Measurements from ENCODE around the gene CD207. TPM values are rescaled to one million over a fixed set of nuclear protein-coding genes. Genes with fewer than 3 reads are reported as not detected.

Gene CD207
- total RNA-seq, 3 donors from 2014 or later, result 0.33 to 0.88 TPM; not detected in 1

GRCh38 chr2:70868970-70869369 is 33.4 kb upstream of the CD207 start:
- no peak for DNase-seq (ENCODE audit: low spot score in 2 of 2)

GRCh38 chr2:70861777-70862625 is 26.4 kb upstream of the CD207 start:
- no peak overlapping the region for H3K27ac ChIP-seq
- DNase-seq (ENCODE audit: low spot score in 2 of 2), result peak; percentile 66 to 73
- H3K4me3 ChIP-seq, result no peak overlapping the region
- no peaks in the 10 kb centered on the region for H3K36me3 ChIP-seq
- H3K9me3 ChIP-seq, result no peaks in the 10 kb centered on the region
- peaks cover 0 to 16% of the 10 kb centered on the region in 2 donors for H3K27me3 ChIP-seq
- intact Hi-C loops (cut with DNase I; ENCODE audit: low total_unique reads), result no loop called here
- TF ChIP-seq POLR2AphosphoS5 (IDR thresholded peaks at IDR 0.05) (no peak), CTCF (IDR thresholded peaks at IDR 0.05) (peak; percentile 53 to 81 (median 76))
- H3K4me1 ChIP-seq, result no peaks in the 10 kb centered on the region

More at GRCh38 chr2:70868970-70869369, 33.4 kb upstream of the CD207 start:
- TF ChIP-seq POLR2AphosphoS5 (IDR thresholded peaks at IDR 0.05), result no peak
- no peak for TF ChIP-seq CTCF (IDR thresholded peaks at IDR 0.05)
- no peak for TF ChIP-seq POLR2A (IDR thresholded peaks at IDR 0.05)
- Histone ChIP-seq H3K9me3 (no peaks in the 10 kb centered on the region), H3K27ac (no peak overlapping the region), H3K27me3 (no peaks in the 10 kb centered on the region), H3K4me1 (no peaks in the 10 kb centered on the region), H3K36me3 (no peaks in the 10 kb centered on the region), H3K4me3 (no peak overlapping the region)
- intact Hi-C loops (cut with DNase I; ENCODE audit: low total_unique reads), result no loop called here

- intact Hi-C loops (cut with DNase I; ENCODE audit: low total_unique reads), result no loop called here
- TF ChIP-seq POLR2A (IDR thresholded peaks at IDR 0.05) (no peak), CTCF (IDR thresholded peaks at IDR 0.05) (no peak), POLR2AphosphoS5 (IDR thresholded peaks at IDR 0.05) (no peak)
- no peaks in the 10 kb centered on the region for H3K9me3 ChIP-seq
- H3K36me3 ChIP-seq, result no peaks in the 10 kb centered on the region
- no peak overlapping the region for H3K4me3 ChIP-seq
- H3K27ac ChIP-seq, result no peak overlapping the region
- DNase-seq (ENCODE audit: low spot score in 2 of 2), result no peak
- no peaks in the 10 kb centered on the region for H3K4me1 ChIP-seq
- peaks cover 0 to 8% of the 10 kb centered on the region in 2 donors for H3K27me3 ChIP-seq
Measured at GRCh38 chr2:70855667-70856066, 20.1 kb upstream of the CD207 start.

DNA sequence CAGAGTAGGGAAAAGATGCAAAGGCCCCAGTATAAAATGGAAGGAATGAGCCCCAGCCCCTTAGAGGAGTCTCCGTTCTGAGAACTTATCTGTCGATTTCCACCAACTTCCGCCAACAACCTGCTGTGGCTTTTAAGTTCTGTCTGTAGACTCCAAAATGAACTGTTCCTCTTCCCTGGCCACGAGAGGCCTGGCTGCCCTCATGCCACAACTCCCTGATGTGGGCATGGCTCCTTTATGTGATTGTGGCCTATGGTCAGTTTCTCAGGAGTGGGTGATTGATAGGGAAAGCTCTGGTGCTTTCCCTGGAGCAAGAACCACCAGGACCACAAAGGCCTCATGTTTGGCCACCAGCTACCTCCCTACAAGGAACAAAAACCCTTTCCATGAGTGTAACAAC is 18.8 kb upstream of the CD207 start:
- intact Hi-C loops (cut with DNase I; ENCODE audit: low total_unique reads), result no loop called here
- TF ChIP-seq POLR2AphosphoS5 (IDR thresholded peaks at IDR 0.05), result no peak
- no peak for TF ChIP-seq POLR2A (IDR thresholded peaks at IDR 0.05)
- TF ChIP-seq CTCF (IDR thresholded peaks at IDR 0.05), result no peak
- H3K4me1 ChIP-seq, result no peaks in the 10 kb centered on the region

DNA sequence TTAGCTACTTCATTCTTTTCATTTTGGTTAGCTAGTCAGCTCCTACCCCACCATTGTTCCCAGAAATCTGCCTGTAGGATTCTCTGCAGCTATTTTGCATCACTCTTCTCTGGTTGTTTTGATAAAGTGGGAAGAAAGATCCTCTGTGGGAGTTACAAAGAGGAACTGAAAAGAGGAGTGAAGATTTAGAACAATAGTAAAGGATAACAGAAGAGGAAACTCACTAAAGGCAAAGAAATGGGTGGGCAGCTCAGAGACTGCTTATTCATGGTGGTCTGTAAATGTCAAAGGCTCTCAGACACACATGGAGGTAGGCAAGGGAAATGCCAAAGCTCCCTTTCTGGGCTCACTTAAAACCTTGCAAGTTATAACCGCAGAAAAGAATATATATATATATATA is 17.2 kb upstream of the CD207 start:
- Histone ChIP-seq H3K4me3 (no peak overlapping the region), H3K9me3 (no peaks in the 10 kb centered on the region), H3K27me3 (no peaks in the 10 kb centered on the region), H3K27ac (no peak overlapping the region), H3K36me3 (no peaks in the 10 kb centered on the region), H3K4me1 (no peaks in the 10 kb centered on the region)
- no peak for DNase-seq (ENCODE audit: low spot score in 2 of 2)
- intact Hi-C loops (cut with DNase I; ENCODE audit: low total_unique reads), result no loop called here
- no peak for TF ChIP-seq POLR2A (IDR thresholded peaks at IDR 0.05)
- TF ChIP-seq CTCF (IDR thresholded peaks at IDR 0.05), result no peak

More for the DNA sequence above, 18.8 kb upstream of the CD207 start:
- Histone ChIP-seq H3K4me3 (no peak overlapping the region), H3K27me3 (no peaks in the 10 kb centered on the region), H3K9me3 (no peaks in the 10 kb centered on the region), H3K36me3 (no peaks in the 10 kb centered on the region), H3K27ac (no peak overlapping the region)
- no peak for DNase-seq (ENCODE audit: low spot score in 2 of 2)

All from breast epithelium (tissue), 4 donors.